Hematopoietic multipotent progenitor cell treated with erythropoietin and hydrocortisone succinate and interleukin-3 and kit ligand, for 4 days (in vitro differentiated cells): ENCODE data around the gene HOXB7.

Experiments
- DNase-seq: peaks from one replicate; pipeline ENCODE4 v3.0.0-alpha.2; 2015

HOXB7 gene

GRCh38 chr17:48593840-48594537 is 16.8 kb downstream of the HOXB7 start:
- peak; percentile 90 for DNase-seq

- DNase-seq, result peak; percentile 68
Measured at GRCh38 chr17:48593126-48593829, 17.5 kb downstream of the HOXB7 start, which contains the start of gene HOXB5. TSS of gene HOXB5 (minus strand) at chr17:48593779. CDS start at chr17:48593682, 97 bp downstream.

- peak; percentile 69 for DNase-seq
Measured at GRCh38 chr17:48592577-48592976, 18.2 kb downstream of the HOXB7 start.

GRCh38 chr17:48592057-48592514 is 18.7 kb downstream of the HOXB7 start:
- DNase-seq, result no peak

GRCh38 chr17:48591255-48592056 is 19.4 kb downstream of the HOXB7 start:
- no peak for DNase-seq

GRCh38 chr17:48590607-48591161 is 20.1 kb downstream of the HOXB7 start:
- no peak for DNase-seq

GRCh38 chr17:48589831-48590606 is 20.8 kb downstream of the HOXB7 start, which contains the start of gene HOXB3:
TSS of gene HOXB3 (minus strand) at chr17:48590241. CDS start at chr17:48552474, 37,767 bp downstream.
- no peak for DNase-seq

GRCh38 chr17:48589060-48589830 is 21.6 kb downstream of the HOXB7 start:
- DNase-seq, result no peak

GRCh38 chr17:48588528-48588927 is 22.3 kb downstream of the HOXB7 start:
- no peak for DNase-seq

GRCh38 chr17:48588074-48588415 is 22.8 kb downstream of the HOXB7 start:
- DNase-seq, result no peak

GRCh38 chr17:48587276-48588073 is 23.3 kb downstream of the HOXB7 start:
- no peak for DNase-seq

GRCh38 chr17:48586355-48587258 is 24.2 kb downstream of the HOXB7 start:
- peak; percentile 46 for DNase-seq

GRCh38 chr17:48584223-48584741 is 26.5 kb downstream of the HOXB7 start:
- DNase-seq, result no peak

GRCh38 chr17:48583708-48584222 is 27.1 kb downstream of the HOXB7 start:
- no peak for DNase-seq

GRCh38 chr17:48582750-48583069 is 28.1 kb downstream of the HOXB7 start:
- no peak for DNase-seq

GRCh38 chr17:48579760-48580554 is 30.9 kb downstream of the HOXB7 start:
- peak; percentile 63 for DNase-seq

- DNase-seq, result no peak
Measured at GRCh38 chr17:48579471-48579759, 31.4 kb downstream of the HOXB7 start.
